Esophagus (tissue), 2 donors: Measurements from ENCODE around the gene ZFX. TPM values are rescaled to one million over a fixed set of nuclear protein-coding genes. Genes with fewer than 3 reads are reported as not detected.
"Not testable (repeated sequence)": the region's sequence is repeated elsewhere in the genome, so short reads cannot be mapped to it uniquely, and the experiment has no call there.

Source experiments
- H3K27ac ChIP-seq, 2 donors: one replicate each; pipeline ENCODE4 v1.5.1; 2013; ENCODE audit warnings: low read depth in 2 of 2, mild to moderate bottlenecking in 2 of 2, inconsistent platforms in 1 of 2, low read length in 1 of 2, moderate library complexity in 1 of 2
- H3K27me3 ChIP-seq, 2 donors: one replicate each; pipeline ENCODE4 v1.6.1; 2013; ENCODE audit warnings: low read length in 2 of 2, control low read depth in 1 of 2, mild to moderate bottlenecking in 1 of 2; ENCODE audit not compliant: insufficient read depth in 2 of 2, control insufficient read depth in 1 of 2
- H3K36me3 ChIP-seq, 2 donors: one replicate each; pipeline ENCODE4 v1.6.1; 2013; ENCODE audit warnings: low read length in 1 of 2; ENCODE audit not compliant: control insufficient read depth in 2 of 2, insufficient read depth in 2 of 2
- H3K4me1 ChIP-seq, 2 donors: one replicate each; pipeline ENCODE4 v1.6.1; 2013; ENCODE audit warnings: low read length in 1 of 2; ENCODE audit not compliant: control insufficient read depth in 2 of 2, insufficient read depth in 2 of 2
- H3K4me3 ChIP-seq, 2 donors: one replicate each; pipeline ENCODE4 v1.5.1; 2013; ENCODE audit warnings: low read length in 2 of 2, mild to moderate bottlenecking in 2 of 2, low read depth in 1 of 2, moderate library complexity in 1 of 2
- H3K9me3 ChIP-seq, 2 donors: one replicate each; pipeline ENCODE4 v1.6.1; 2013; ENCODE audit warnings: mild to moderate bottlenecking in 2 of 2, low read depth in 1 of 2, low read length in 1 of 2, moderate library complexity in 1 of 2; ENCODE audit not compliant: control insufficient read depth in 2 of 2, insufficient read depth in 1 of 2
- WGBS, 2 donors: extraction: QIAGEN DNeasy Blood & Tissue Kit; methylation state at CpG; one replicate each; pipeline ENCODE4 v1.1.7; 2013; 5-methylcytosine and 5-hydroxymethylcytosine counted together
- polyA plus RNA-seq, 2 donors: library from polyadenylated mRNA; stranded (reverse); fragments of 200-250 nt; gene quantifications; one replicate each; pipeline ENCODE4 v1.2.3, GENCODE V29; 2013
- donor health status: healthy with polysubstance abuse.
- donor health status: Bipolar disorder and iron deficiency.

Gene ZFX
- polyA plus RNA-seq, result 1 to 10 TPM; 4.0 to 5.2 TPM

DNA sequence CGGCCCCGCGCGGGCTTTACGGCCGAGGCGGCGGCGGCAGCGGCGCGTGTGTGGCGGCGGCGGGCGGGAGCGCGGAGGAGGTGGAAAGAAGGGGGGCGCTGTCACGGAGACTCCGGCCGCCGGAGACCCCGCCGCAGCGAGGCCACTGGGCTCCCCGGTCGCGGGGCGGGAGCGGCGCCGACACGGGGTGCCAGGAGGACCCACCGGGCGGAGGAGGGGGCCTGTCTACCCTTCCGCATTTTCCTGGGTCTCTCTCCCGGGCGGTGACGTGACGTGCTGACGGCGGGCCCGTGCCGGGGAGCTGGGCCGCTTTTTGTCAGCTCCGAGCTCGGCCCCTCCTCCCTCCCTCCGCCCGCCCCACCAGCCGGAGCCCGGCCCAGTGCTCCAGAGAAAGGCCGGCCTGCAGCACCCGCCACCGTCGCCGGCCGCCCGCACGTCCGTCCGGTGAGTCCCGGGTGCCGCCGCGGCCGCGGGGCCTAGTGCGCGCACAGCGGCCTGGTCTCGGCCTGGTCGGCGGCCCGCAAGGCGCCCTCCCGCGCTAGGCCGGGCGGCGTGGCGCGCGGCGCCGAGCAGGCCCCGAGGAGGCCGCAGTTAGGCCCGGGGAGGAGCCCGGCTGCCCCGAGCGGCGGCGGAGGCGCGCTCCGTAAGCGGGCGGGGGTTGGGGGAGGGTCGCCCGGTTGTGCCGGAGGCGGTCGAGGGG, at the start of gene ZFX:
ZFX (plus strand) TSS at position 379 of the 700 bp plus-strand sequence. CDS start 23,014 bp downstream, outside the sequence.
- WGBS, 2 donors, result 0 to 1% methylated on average over 52 to 103 of the region's 104 CpGs
- Histone ChIP-seq H3K27ac (peak within 1 kb of the TSS; percentile 99 to 100), H3K9me3 (no peaks in the 10 kb centered on the region), H3K27me3 (no peaks in the 10 kb centered on the region), H3K4me3 (peak within 1 kb of the TSS; percentile 71 to 94), H3K4me1 (peaks cover 3% of the 10 kb centered on the region in 2 donors), H3K36me3 (no peaks in the 10 kb centered on the region)

DNA sequence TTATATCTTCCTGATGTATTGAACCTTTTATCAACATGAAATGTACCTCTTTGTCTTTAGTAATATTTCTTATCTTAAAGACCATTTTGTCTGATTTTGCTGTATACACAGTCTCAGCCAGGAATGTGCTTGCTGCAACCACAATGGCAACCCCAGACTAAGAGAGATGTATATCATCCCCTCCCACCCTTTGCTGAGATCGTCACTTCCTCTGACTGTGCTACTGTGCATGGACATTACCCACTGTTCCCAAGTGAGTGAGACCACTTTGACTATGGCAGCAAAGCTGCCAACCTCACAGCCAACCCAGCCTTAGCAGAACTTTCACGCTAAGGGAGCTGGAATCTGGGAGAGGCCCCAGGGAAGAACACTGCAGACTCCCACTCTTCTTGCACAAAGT, 48.8 kb upstream of the ZFX start:
- Histone ChIP-seq H3K4me1 (no peaks in the 10 kb centered on the region), H3K9me3 (no peaks in the 10 kb centered on the region), H3K27ac (no peak overlapping the region), H3K27me3 (no peaks in the 10 kb centered on the region), H3K36me3 (no peaks in the 10 kb centered on the region), H3K4me3 (no peak overlapping the region)
- 63 to 69% methylated on average over 2 of the region's 2 CpGs for WGBS, 2 donors

DNA sequence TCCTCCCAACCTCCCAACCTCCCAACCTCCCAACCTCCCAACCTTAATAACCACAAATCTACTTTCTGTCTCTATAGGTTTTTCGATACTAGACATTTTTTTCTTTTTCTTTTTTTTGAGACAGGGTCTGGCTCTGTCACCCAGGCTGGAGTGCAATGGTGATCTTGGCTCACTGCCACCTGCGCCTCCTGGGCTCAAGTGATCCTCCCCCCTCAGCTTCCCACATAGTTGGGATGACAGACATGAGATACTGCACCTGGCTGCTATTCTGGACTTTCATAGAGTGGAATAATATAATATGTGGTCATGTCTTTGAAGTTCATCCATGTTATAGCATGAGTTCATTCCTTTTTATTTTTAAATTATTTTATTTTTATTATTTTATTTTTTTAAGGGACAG, 39.5 kb upstream of the ZFX start:
- Histone ChIP-seq H3K9me3 (no peaks in the 10 kb centered on the region), H3K27me3 (no peaks in the 10 kb centered on the region), H3K27ac (no peak overlapping the region), H3K4me1 (no peaks in the 10 kb centered on the region), H3K36me3 (no peaks in the 10 kb centered on the region), H3K4me3 (no peak overlapping the region)
- 74 to 78% methylated on average over 2 of the region's 2 CpGs for WGBS, 2 donors

DNA sequence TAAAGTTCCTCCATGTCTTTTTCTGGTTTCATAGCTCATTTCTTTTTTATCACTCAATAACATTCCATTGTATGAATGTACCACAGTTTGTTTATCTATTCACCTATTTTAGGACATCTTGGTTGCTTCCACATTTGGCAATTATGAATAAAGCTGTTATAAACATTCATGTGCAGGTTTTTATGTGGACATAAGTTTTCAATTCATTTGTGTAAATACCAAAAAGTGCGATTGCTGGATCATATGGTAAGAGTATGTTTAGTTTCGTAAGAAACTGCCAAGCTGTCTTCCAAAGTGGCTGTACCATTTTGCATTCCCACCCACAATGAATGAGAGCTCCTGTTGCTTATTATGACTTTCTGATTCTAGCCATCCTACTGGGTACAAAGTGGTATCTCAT, 36.3 kb upstream of the ZFX start:
- Histone ChIP-seq H3K27me3 (no peaks in the 10 kb centered on the region), H3K9me3 (no peaks in the 10 kb centered on the region), H3K36me3 (no peaks in the 10 kb centered on the region), H3K4me1 (no peaks in the 10 kb centered on the region), H3K4me3 (no peak overlapping the region), H3K27ac (no peak overlapping the region)
- WGBS, 2 donors, result 78 to 90% methylated on average over 2 of the region's 2 CpGs

DNA sequence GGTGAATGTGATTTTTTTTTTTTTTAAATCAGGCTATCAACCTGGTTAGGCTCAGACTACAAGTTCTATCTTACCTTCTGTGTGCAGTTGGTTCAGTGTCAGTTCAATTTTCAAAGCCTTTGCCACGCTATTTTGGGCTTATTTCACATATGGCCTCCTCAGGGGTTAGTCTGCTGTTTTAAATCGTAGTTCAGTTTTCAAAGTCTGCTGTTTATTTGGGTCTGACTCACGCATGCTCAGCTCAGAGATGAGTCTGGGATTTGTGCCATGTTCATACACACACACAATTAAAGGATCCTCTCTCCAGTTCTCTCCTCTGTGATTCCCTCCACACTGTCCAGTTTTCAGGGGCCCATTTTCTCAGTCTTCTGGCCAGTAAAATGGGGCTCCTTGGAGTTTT, 32.3 kb upstream of the ZFX start:
- Histone ChIP-seq H3K27me3 (no peaks in the 10 kb centered on the region), H3K4me1 (no peaks in the 10 kb centered on the region), H3K27ac (no peak overlapping the region), H3K4me3 (no peak overlapping the region), H3K36me3 (no peaks in the 10 kb centered on the region), H3K9me3 (no peaks in the 10 kb centered on the region)
- WGBS, 2 donors, result 26 to 30% methylated on average over 3 of the region's 3 CpGs

DNA sequence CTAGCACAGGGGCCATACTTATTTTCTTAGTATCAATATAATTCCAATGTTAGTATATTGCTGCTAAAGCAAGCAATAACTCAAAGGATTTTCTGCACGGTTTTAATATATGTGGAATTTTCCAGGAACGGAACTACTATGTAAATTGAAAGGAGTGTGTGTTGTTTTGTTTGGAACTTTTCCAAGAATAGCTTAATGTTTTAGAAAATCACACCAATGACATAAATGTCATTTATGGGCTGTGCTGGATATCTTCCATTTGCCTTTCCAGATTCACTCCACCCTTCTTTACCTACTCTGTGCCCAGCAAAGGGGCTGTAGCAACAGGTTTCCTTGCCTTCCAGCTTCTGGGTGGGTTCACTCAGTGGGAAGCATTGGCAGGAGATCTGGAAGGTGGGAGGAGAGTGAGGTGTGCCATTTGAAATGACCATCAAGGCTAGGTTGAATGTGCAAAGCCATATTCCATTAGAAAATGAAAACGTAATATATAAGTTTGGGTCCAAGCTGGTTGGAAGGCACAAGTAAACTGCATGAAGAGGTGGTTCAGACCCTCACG, 25.2 kb upstream of the ZFX start:
- no peaks in the 10 kb centered on the region for H3K27me3 ChIP-seq
- no peak overlapping the region for H3K27ac ChIP-seq
- H3K36me3 ChIP-seq, result no peaks in the 10 kb centered on the region
- no peaks in the 10 kb centered on the region for H3K9me3 ChIP-seq
- H3K4me1 ChIP-seq, result peaks cover 0 to 2% of the 10 kb centered on the region in 2 donors
- H3K4me3 ChIP-seq, result no peak overlapping the region
- 38 to 43% methylated on average over 4 of the region's 4 CpGs for WGBS, 2 donors

DNA sequence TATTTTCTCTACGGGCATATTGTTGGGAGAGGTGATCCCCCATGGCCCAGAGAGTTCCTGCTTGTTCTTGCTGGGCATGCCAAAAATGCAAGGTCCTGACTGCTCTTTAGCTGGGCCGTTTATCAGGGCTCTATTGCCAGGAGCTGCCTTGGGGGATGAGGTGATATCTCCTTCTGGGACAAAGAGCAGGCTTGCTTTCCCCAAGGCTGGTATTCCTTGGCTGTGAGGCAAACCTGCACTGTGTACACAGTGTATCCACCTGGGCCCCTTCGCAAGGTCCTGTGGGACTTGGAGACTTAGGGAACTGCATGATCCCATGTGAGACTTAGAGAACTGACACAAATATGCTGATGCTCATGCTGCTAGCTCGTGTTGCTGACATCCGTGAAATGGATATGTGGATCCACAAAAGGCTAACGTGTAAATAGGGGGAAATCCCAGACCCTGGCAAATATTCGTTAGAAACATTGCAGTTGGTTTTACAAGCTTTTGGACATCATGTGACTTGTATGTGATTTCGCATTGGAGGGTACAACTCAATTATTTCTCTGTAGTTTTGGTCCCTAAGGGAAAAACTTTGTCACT, 24.4 kb upstream of the ZFX start:
- Histone ChIP-seq H3K27ac (no peak overlapping the region), H3K9me3 (no peaks in the 10 kb centered on the region), H3K4me3 (no peak overlapping the region), H3K4me1 (peaks cover 0 to 2% of the 10 kb centered on the region in 2 donors), H3K36me3 (no peaks in the 10 kb centered on the region), H3K27me3 (no peaks in the 10 kb centered on the region)
- WGBS, 2 donors, result 54 to 61% methylated on average over 8 of the region's 8 CpGs

DNA sequence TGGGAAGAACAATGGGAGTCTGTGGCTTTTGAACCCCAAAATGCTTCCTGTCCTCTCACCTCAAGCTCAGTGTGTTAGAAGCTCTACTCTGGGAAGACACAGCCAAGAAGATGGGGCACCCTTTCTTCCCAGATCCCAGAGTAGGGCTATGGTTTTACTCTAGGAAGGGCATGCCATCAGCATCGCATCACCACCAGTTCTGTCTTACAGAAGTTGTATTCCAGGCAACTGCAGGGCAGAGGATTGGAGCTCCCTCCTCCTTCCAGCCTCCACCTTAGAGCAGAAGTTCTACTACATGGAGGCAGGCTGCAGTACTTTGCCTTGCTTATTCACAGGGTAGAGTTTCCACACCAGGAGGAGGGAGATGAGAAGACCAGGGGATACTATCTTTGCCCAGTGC, 18.1 kb upstream of the ZFX start:
- WGBS, 2 donors, result 96 to 97% methylated on average over 1 of the region's 1 CpG
- no peaks in the 10 kb centered on the region for H3K36me3 ChIP-seq
- no peak overlapping the region for H3K27ac ChIP-seq
- no peaks in the 10 kb centered on the region for H3K4me1 ChIP-seq
- no peak overlapping the region for H3K4me3 ChIP-seq
- H3K27me3 ChIP-seq, result no peaks in the 10 kb centered on the region
- no peaks in the 10 kb centered on the region for H3K9me3 ChIP-seq

DNA sequence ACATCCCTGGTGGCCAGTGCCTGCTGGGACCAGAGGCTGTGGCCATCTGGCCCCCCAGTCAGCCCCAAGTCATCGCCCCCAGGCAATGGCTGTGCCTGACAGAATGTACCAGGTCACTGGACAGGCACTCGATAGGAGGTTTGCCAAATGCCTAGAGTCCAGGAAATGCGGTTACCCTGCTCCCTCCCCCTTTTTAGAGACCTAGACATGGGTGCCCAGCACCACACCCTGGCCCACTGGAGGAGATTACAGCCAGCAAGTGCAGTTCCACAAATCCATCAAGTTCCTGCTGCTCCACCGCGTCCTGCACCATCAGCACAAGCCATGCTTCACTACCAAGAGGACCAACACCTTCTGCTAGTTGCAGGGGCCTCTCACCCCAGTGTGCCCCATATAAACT, 16.2 kb upstream of the ZFX start:
- no peaks in the 10 kb centered on the region for H3K36me3 ChIP-seq
- no peak overlapping the region for H3K4me3 ChIP-seq
- no peaks in the 10 kb centered on the region for H3K4me1 ChIP-seq
- no peak overlapping the region for H3K27ac ChIP-seq
- WGBS, 2 donors, result 84 to 91% methylated on average over 5 of the region's 5 CpGs
- no peaks in the 10 kb centered on the region for H3K27me3 ChIP-seq
- no peaks in the 10 kb centered on the region for H3K9me3 ChIP-seq

DNA sequence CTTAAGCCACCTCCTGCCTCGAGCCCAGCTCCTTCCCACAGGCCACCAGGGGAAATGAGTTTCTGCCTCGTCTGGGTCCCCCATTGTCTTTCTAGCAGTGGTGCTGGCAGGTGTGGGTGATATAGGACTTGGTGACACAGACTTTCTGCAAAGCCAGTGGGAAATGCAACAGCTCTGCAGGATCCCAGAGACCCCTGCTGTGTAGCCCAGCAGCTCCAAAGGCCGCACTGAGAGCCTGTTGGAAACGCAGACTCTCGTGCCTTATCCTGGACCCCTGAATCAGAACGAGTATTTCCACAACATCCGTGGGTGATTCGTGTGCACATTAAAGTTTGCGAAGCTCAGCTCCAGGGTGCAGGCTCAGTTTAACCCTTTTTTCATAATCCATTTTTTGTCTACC, 13.8 kb upstream of the ZFX start:
- H3K4me3 ChIP-seq, H3K27ac ChIP-seq, H3K27me3 ChIP-seq, H3K36me3 ChIP-seq, H3K4me1 ChIP-seq, H3K9me3 ChIP-seq: not testable (repeated sequence)
- WGBS, 2 donors, result 58 to 69% methylated on average over 4 to 7 of the region's 9 CpGs
